Thyroid gland (tissue), 4 donors: ENCODE data around the gene CLDN24. TPM values are rescaled to one million over a fixed set of nuclear protein-coding genes. Genes with fewer than 3 reads are reported as not detected.

Experiments used
- DNase-seq, 2 donors: peaks; one replicate each; pipeline ENCODE4 v3.0.0-alpha.2; 2019
- H3K27ac ChIP-seq, 3 donors: fragments of 200-600 bp; sonication (generic); 1 replicate in 2 of 3; 2 replicates in 1 of 3; pipeline ENCODE4 v1.5.1; 2016 to 2019; ENCODE audit warnings: mild to moderate bottlenecking in 1 of 3, moderate library complexity in 1 of 3
- H3K27me3 ChIP-seq: fragments of 200-600 bp; sonication (generic); one replicate; pipeline ENCODE4 v1.5.1; 2019
- H3K36me3 ChIP-seq, 2 donors: fragments of 200-600 bp; sonication (generic); one replicate each; pipeline ENCODE4 v1.5.1; 2016 to 2019
- H3K4me1 ChIP-seq, 2 donors: fragments of 200-600 bp; sonication (generic); one replicate each; pipeline ENCODE4 v1.5.1; 2017 to 2019
- H3K4me3 ChIP-seq, 3 donors: fragments of 200-600 bp; sonication (generic); replicated peaks in 1 of 3; 1 replicate in 2 of 3; 2 replicates in 1 of 3; pipeline ENCODE4 v1.5.1; 2016; ENCODE audit warnings: mild to moderate bottlenecking in 1 of 3
- H3K9me3 ChIP-seq: fragments of 200-600 bp; sonication (generic); one replicate; pipeline ENCODE4 v1.5.1; 2017
- CTCF ChIP-seq, 6 experiments: fragments of 200-600 bp in 3 of 6; fragments of 450-650 bp in 3 of 6; sonication (generic) in 3 of 6; IDR thresholded peaks; one replicate each; pipeline ENCODE4 v1.5.1; 2016 to 2019; ENCODE audit warnings: antibody characterized with exemption in 6 of 6, mild to moderate bottlenecking in 2 of 6, inconsistent platforms in 1 of 6, moderate library complexity in 1 of 6
- POLR2A ChIP-seq, 2 donors: fragments of 450-650 bp; IDR thresholded peaks; one replicate each; pipeline ENCODE4 v1.6.1; 2017; ENCODE audit warnings: antibody characterized with exemption in 2 of 2, mild to moderate bottlenecking in 2 of 2, moderate library complexity in 1 of 2
- WGBS, 2 donors: methylation state at CpG; one replicate each; pipeline ENCODE4 v1.1.5; 2017; 5-methylcytosine and 5-hydroxymethylcytosine counted together
- intact Hi-C: fragments of 100-400 bp; cut with DNase I; formaldehyde crosslinking; loops from one replicate; pipeline ENCODE4 v1.15.1; 2023
- total RNA-seq, 4 donors: library from RNA; depleted of rRNA; stranded (reverse); fragments of >200 nt; gene quantifications; one replicate each; pipeline ENCODE4 v1.2.3, GENCODE V29; 2016

Gene CLDN24
- total RNA-seq, 4 donors from 2014 or later: not detected

- H3K4me1 ChIP-seq: no peaks in the 10 kb centered on the region
- no peaks in the 10 kb centered on the region for H3K9me3 ChIP-seq
- H3K4me3 ChIP-seq: no peak overlapping the region
- TF ChIP-seq POLR2A (IDR thresholded peaks at IDR 0.05) (no peak), CTCF (IDR thresholded peaks at IDR 0.05) (no peak)
- intact Hi-C loops: no loop called here
- H3K27me3 ChIP-seq: no peaks in the 10 kb centered on the region
- no peak overlapping the region for H3K27ac ChIP-seq
- 92% methylated on average over 12 of the region's 12 CpGs for WGBS, 2 donors
- H3K36me3 ChIP-seq: peaks cover 38 to 52% of the 10 kb centered on the region in 2 donors
- DNase-seq: no peak
Observed at GRCh38 chr4:183284258-183284785, 37.9 kb downstream of the CLDN24 start.

DNA sequence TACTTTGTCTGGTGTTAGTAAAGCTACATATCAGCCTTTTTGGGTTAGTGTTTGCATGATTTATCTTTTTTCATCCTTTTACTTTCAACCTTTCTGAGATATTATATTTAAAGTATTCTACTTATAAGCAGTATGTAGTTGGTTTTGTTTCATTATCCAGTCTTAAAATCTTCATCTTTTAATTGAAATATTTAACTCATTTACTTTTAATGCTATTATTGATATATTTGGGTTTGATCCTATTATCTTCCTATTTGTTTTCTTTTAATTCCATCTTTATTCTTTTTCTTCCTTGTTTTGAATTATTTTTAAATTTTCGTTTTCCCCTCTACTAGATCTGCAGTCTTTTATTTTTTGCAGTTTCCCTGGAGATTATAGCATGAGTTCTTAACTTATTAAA lies 46.1 kb downstream of the CLDN24 start:
- Histone ChIP-seq H3K9me3 (no peaks in the 10 kb centered on the region), H3K4me3 (no peak overlapping the region), H3K27me3 (no peaks in the 10 kb centered on the region), H3K27ac (no peak overlapping the region), H3K36me3 (peaks cover 13 to 18% of the 10 kb centered on the region in 2 donors), H3K4me1 (no peaks in the 10 kb centered on the region)
- DNase-seq: no peak
- WGBS, 2 donors: 0 to 90% methylated on average over 1 of the region's 1 CpG
- intact Hi-C loops: no loop called here
- TF ChIP-seq POLR2A (IDR thresholded peaks at IDR 0.05) (no peak), CTCF (IDR thresholded peaks at IDR 0.05) (no peak)

DNA sequence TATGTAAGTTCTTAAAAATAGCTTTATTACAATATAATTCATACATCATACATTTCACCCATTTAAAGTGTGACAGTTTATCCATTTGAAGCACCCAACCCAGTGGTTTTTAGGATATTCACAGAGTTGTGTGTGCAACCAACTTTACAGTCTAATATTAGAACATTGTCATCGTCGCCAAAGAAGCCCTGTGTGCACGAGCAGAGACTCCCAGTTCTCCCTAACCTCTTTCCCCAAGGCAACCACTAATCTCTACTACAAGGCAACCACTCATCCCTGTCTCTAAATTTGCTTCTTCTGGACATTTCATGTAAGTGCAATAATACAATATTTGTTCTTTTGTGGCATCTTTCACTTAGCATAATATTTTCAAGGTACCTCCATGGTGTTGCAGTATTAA lies 49.8 kb downstream of the CLDN24 start:
- intact Hi-C loops: no loop called here
- no peak for DNase-seq
- TF ChIP-seq CTCF (IDR thresholded peaks at IDR 0.05) (no peak), POLR2A (IDR thresholded peaks at IDR 0.05) (no peak)
- Histone ChIP-seq H3K9me3 (no peaks in the 10 kb centered on the region), H3K27ac (no peak overlapping the region), H3K27me3 (no peaks in the 10 kb centered on the region), H3K4me1 (no peaks in the 10 kb centered on the region), H3K4me3 (no peak overlapping the region), H3K36me3 (peaks cover 29 to 30% of the 10 kb centered on the region in 2 donors)
- WGBS, 2 donors: 92 to 93% methylated on average over 3 of the region's 3 CpGs

Other genes with a start within 250 kb of the CLDN24 start
- gene WWC2, start 223.2 kb downstream of the CLDN24 start, total RNA-seq: 10 to 100 TPM; 44.6 to 87.4 (median 53.5) TPM
- not detected for gene CLDN22, start 2.1 kb downstream of the CLDN24 start, total RNA-seq
- gene CDKN2AIP, start 122.2 kb upstream of the CLDN24 start, total RNA-seq: 10 to 100 TPM; 16.9 to 30.3 (median 22.8) TPM
- 10 to 100 TPM; 17.2 to 21.4 (median 18.8) TPM for gene ING2, start 182.6 kb upstream of the CLDN24 start, total RNA-seq